ENCODE data around the gene USHBP1. TPM values are rescaled to one million over a fixed set of nuclear protein-coding genes. Genes with fewer than 3 reads are reported as not detected.

USHBP1 gene
- total and polyA plus RNA-seq, 2 donors (not counting 1 experiment from before 2014, with no cell fraction given) = 0.39 TPM; not detected in 1

DNA sequence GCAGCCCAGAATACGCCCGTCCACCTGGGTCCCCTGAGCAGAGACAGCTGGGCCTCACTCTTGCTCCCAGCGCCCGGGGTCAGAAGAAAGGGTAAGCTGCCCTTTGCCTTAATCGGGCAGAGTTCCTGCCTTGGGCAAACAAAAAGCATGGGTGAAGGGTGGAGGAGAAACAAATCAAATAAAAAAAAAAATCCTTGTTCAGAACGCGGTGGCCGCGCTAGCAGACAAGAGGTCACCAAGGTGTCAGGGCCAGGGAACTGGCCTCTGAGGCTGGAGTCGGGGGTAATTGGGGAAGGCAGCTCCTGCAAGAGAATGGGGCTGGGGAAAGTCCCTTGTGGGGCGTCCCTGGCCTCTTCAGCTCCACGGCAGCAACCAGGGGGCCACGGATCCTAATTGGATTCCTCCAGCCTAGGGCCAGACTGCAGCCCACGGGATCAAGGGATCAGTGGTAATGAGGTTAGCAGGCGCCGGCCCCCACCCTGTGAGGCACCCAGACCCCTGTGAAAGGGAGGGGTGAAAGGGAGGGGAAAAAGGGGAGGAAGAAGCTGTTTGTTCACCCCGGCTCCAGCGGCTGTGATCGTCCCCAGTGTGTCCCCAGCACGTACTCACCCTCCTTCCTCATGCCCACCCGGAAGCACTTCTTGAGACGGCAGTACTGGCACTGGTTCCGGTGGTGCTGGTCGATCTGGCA lies 24.3 kb downstream of the USHBP1 start:
- Histone ChIP-seq H2AFZ (ENCODE audit: insufficient read depth, low read depth, low read length, poor library complexity, severe bottlenecking) (no peak overlapping the region), H3K27me3 (replicated peaks in 1 of 4; ENCODE audit: control extremely low read depth in 1 of 4, control insufficient read depth in 3 of 4, insufficient read depth in 4 of 4, low read length in 3 of 4) (no peaks in the 10 kb centered on the region), H3K27ac (ENCODE audit: low read length in 2 of 2) (no peak overlapping the region), H3K4me3 (ENCODE audit: control extremely low read depth in 1 of 5, extremely low read depth in 1 of 5, insufficient read depth in 1 of 5, low read depth in 2 of 5, low read length in 4 of 5) (no peak overlapping the region), H3K9ac (ENCODE audit: low read length) (no peak overlapping the region), H3K4me1 (ENCODE audit: control insufficient read depth in 2 of 2, insufficient read depth in 2 of 2, low read length in 2 of 2) (peaks cover 0 to 20% of the 10 kb centered on the region in 2 donors), H3K79me2 (ENCODE audit: control insufficient read depth, insufficient read depth, low read length) (no peaks in the 10 kb centered on the region), H3K4me2 (replicated peaks; ENCODE audit: low read depth, low read length, poor library complexity, severe bottlenecking) (no peak overlapping the region), H3K36me3 (replicated peaks in 1 of 2; ENCODE audit: control extremely low read depth in 1 of 2, control insufficient read depth in 1 of 2, extremely low read depth in 1 of 2, insufficient read depth in 2 of 2, low read length in 1 of 2) (no peaks in the 10 kb centered on the region), H3K9me3 (ENCODE audit: control extremely low read depth in 1 of 3, control insufficient read depth in 2 of 3, insufficient read depth in 1 of 3, low read length in 2 of 3) (peaks cover 0 to 2% (median 0%) of the 10 kb centered on the region in 3 donors), H4K20me1 (ENCODE audit: control insufficient read depth, insufficient read depth, low read length, poor library complexity, severe bottlenecking) (no peaks in the 10 kb centered on the region)
- intact Hi-C loops (cut with micrococcal nuclease) = no loop called here
- Mint-ChIP-seq H3K27ac (peak overlapping the region; percentile 15), H3K27me3 (no peaks in the 10 kb centered on the region), H3K4me1 (peaks cover 20% of the 10 kb centered on the region), H3K4me3 (no peak overlapping the region), H3K9me3 (ENCODE audit: insufficient read depth) (no peaks in the 10 kb centered on the region)
- DNase-seq (no peak), ATAC-seq (ENCODE audit: low read depth) (no peak)
- ChIA-PET POLR2A (interaction anchor here (0.5 kb wide), 1 partner anchor 17 kb away, joined by 4 read pairs; no protein-coding TSS in a partner anchor), CTCF (no interaction called here)
- WGBS (ENCODE audit: insufficient coverage) = 93% methylated on average over 20 of the region's 24 CpGs
- TF ChIP-seq EZH2 (IDR thresholded peaks at IDR 0.05; ENCODE audit: borderline replicate concordance, insufficient read depth, low read depth, low read length, poor library complexity, severe bottlenecking) = no peak
- no peak for TF ChIP-seq CTCF (IDR thresholded peaks at IDR 0.05)

All from B cell (primary cell).